Measurements from ENCODE around the gene PDCD4. TPM values are rescaled to one million over a fixed set of nuclear protein-coding genes. Genes with fewer than 3 reads are reported as not detected.
A peak's percentile ranks its signal among the peaks of the same experiment; 100 is the strongest.

The PDCD4 gene
- total and polyA plus RNA-seq, 2 of the 13 experiments (the other 11 are each of a cell fraction or from before 2014, with no cell fraction given), result 22.8 to 56.2 TPM

- TF ChIP-seq HNF1A (IDR thresholded peaks at IDR 0.05; ENCODE audit: low read depth) (0 out of 2 replicates have a peak, but pooled peaks have one; percentile 9), HNF1A (CRISPR knock-in tag; IDR thresholded peaks at IDR 0.05; ENCODE audit: borderline replicate concordance) (no peak), TCF7 (IDR thresholded peaks at IDR 0.05; ENCODE audit: low read depth) (no peak), RARG (CRISPR knock-in tag; IDR thresholded peaks at IDR 0.05; ENCODE audit: low read depth) (no peak), HIVEP1 (CRISPR knock-in tag; IDR thresholded peaks at IDR 0.05) (peak; percentile 88), DNMT3B (CRISPR knock-in tag; conservative IDR thresholded peaks at IDR 0.05) (peak; percentile 64; the same call in 1 of the 2 replicates), POLR2AphosphoS5 (IDR thresholded peaks at IDR 0.05; ENCODE audit: low read depth, low read length) (peak; percentile 58; the same call in 1 of the 2 replicates), ZNF441 (CRISPR knock-in tag; IDR thresholded peaks at IDR 0.05; ENCODE audit: borderline replicate concordance) (0 out of 2 replicates have a peak, but pooled peaks have one; percentile 25), ZNF414 (CRISPR knock-in tag; IDR thresholded peaks at IDR 0.05) (peak; percentile 84; the same call in 1 of the 2 replicates), AHDC1 (CRISPR knock-in tag; IDR thresholded peaks at IDR 0.05; ENCODE audit: borderline replicate concordance) (peak; percentile 60; the same call in 1 of the 2 replicates), ZFP90 (CRISPR knock-in tag; IDR thresholded peaks at IDR 0.05; ENCODE audit: borderline replicate concordance) (no peak), CSRNP1 (CRISPR knock-in tag; IDR thresholded peaks at IDR 0.05) (peak; percentile 54; the same call in 1 of the 2 replicates)
Observed at GRCh38 chr10:110918643-110919348, 47.1 kb downstream of the PDCD4 start, which contains the start of gene BBIP1 (continued).
